Adrenal gland (tissue), 12 donors: ENCODE measurements around the gene ACBD4. TPM values are rescaled to one million over a fixed set of nuclear protein-coding genes. Genes with fewer than 3 reads are reported as not detected.
A peak's percentile ranks its signal among the peaks of the same experiment; 100 is the strongest.

ENCODE experiments used
- DNase-seq, 7 donors: peaks; one replicate each; pipeline ENCODE4 v3.0.0-alpha.2; 2019 to 2020
- H3K27ac ChIP-seq, 5 donors: fragments of 200-600 bp; sonication (generic) in 4 of 5; 1 replicate in 3 of 5; 2 replicates in 2 of 5; pipeline versions ENCODE4 v1.5.1 to v1.8.0; 2016 to 2020; ENCODE audit warnings: mild to moderate bottlenecking in 1 of 5
- H3K27me3 ChIP-seq: fragments of 200-600 bp; 2 replicates; pipeline ENCODE4 v1.8.0; 2021
- H3K36me3 ChIP-seq, 2 donors: fragments of 200-600 bp; replicated peaks in 1 of 2; 1 replicate in 1 of 2; 2 replicates in 1 of 2; pipeline versions ENCODE4 v1.5.1 to v1.8.0; 2018 to 2022
- H3K4me1 ChIP-seq, 2 donors: fragments of 200-600 bp; replicated peaks in 1 of 2; 1 replicate in 1 of 2; 2 replicates in 1 of 2; pipeline versions ENCODE4 v1.5.1 to v1.8.0; 2018 to 2021
- H3K4me3 ChIP-seq, 4 donors: fragments of 200-600 bp; sonication (generic) in 3 of 4; one replicate each; pipeline ENCODE4 v1.5.1; 2016 to 2018
- H3K9me3 ChIP-seq, 3 donors: fragments of 200-600 bp; sonication (generic) in 1 of 3; replicated peaks in 1 of 3; 1 replicate in 2 of 3; 2 replicates in 1 of 3; pipeline versions ENCODE4 v1.5.1 to v1.8.0; 2016 to 2021
- POLR2A ChIP-seq, 2 donors: fragments of 450-650 bp; IDR thresholded peaks; one replicate each; pipeline ENCODE4 v1.6.1; 2017; ENCODE audit warnings: antibody characterized with exemption in 2 of 2, mild to moderate bottlenecking in 2 of 2, moderate library complexity in 1 of 2
- WGBS, 4 donors: extraction: QIAGEN DNeasy Blood & Tissue Kit in 2 of 4; methylation state at CpG; one replicate each; pipeline versions ENCODE4 v1.1.5 to v1.1.7; 2013 to 2017; 5-methylcytosine and 5-hydroxymethylcytosine counted together
- intact Hi-C, 2 donors: fragments of 100-400 bp; cut with DNase I; formaldehyde crosslinking; loops; one replicate each; pipeline versions ENCODE4 v1.14.1 to v1.15.0; 2022 to 2023
- polyA plus RNA-seq, 3 donors: library from polyadenylated mRNA; stranded (reverse); fragments of 200-250 nt in 2 of 3; fragments of 350-450 nt in 1 of 3; fragmentation: Illumina TruSeq in 1 of 3; extraction: RNeasy Lipid Tissue Mini Kit (QIAGEN cat#74804) in 1 of 3; gene quantifications; one replicate each; pipeline ENCODE4 v1.2.3, GENCODE V29; 2013 to 2014
- total RNA-seq, 9 donors: library from RNA; depleted of rRNA in 4 of 9; stranded (reverse); fragments of >200 nt in 4 of 9; fragments of 120-200 nt in 1 of 9; fragmentation: NEBNext Ultra II Directional in 1 of 9; extraction: Animal tissue kit (Norgen Biotek cat#: 25700) in 1 of 9; gene quantifications; one replicate each; pipeline versions ENCODE4 v1.1.0 to v1.2.4, GENCODE V29; 2013 to 2023
- TF ChIP-seq, protein P1 (sequence below), 6 experiments: fragments of 450-650 bp in 4 of 6; fragments of 200-600 bp in 2 of 6; sonication (generic) in 1 of 6; IDR thresholded peaks; 1 replicate in 5 of 6; 2 replicates in 1 of 6; pipeline versions ENCODE4 v1.5.1 to v1.8.0; 2016 to 2021; ENCODE audit warnings: antibody characterized with exemption in 6 of 6, mild to moderate bottlenecking in 2 of 6, moderate library complexity in 1 of 6
- donor health status: healthy with polysubstance abuse.
- donor health status: Bipolar disorder and iron deficiency.
- donor health status: DM: yes; HTN: yes; CAD: no.
- donor health status: DM: no; HTN: no; CAD: no.
- donor health status: DM: no; HTN: no; CAD: no.
- donor health status: DM: yes; HTN: yes; CAD: no.

The ACBD4 gene
- total and polyA plus RNA-seq, 12 donors, result 6.6 to 71.3 (median 23.6) TPM

DNA sequence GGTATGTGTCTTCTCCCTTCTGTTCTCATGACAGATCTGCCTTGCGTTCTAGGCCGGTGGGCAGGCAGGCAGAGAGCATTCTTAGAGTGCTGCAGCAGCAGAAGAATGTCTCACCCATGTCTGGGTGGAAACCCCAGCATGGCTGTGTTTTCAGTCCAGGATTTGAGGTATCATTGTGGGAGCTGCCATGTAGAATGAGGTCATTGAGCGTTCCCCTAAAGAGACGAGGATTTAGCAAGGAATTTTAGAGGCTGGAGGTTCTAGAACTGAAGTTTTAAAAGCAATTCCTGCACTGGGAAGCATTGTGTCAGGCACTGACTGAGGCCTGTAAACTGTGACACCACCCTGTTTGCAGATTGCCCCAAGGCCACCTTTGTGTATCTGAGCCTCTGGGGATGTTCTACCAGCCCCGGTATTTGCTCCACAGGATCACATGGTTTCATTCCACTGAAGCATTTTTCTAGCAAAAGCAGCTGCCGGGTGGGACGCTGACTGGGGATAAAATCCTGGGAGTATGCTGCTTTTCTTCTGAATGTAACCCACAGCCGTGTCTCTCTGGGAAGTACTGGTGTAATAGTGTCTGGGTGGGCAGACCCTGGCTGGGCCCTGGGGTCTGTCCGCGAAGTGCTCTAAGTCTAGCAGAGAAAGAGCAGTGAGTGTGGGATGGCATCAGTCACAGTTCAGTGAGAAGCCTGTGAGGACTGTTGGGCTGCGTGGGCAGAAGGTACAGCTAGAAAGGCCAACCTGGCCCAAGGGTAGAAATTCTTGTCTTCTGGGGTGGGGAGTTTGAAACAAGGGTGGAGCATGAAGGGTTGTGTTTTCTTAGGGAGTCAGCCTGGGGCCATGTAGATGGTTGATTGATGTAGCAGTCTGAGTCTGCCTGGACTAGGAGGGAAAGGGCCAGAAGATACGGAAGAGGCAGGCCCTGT is 33.3 kb upstream of the ACBD4 start:
- Histone ChIP-seq H3K4me1 (peaks cover 0 to 30% of the 10 kb centered on the region in 2 donors), H3K4me3 (no peak overlapping the region), H3K27me3 (no peaks in the 10 kb centered on the region), H3K36me3 (peaks cover 0 to 77% of the 10 kb centered on the region in 2 donors), H3K9me3 (no peaks in the 10 kb centered on the region), H3K27ac (peak overlapping the region in 4 of 5 donors; percentile 61 to 80 (median 72))
- WGBS, 4 donors, result 61 to 68% (median 65%) methylated on average over 11 to 12 of the region's 12 CpGs
- intact Hi-C loops, result loop anchor here in 1 of 2 donors (10.0 kb wide), 1 partner anchor 187 kb away; the partner anchor contains the start of gene GFAP
- DNase-seq, result peak in 6 of 7 donors; percentile 64 to 80 (median 74)
- TF ChIP-seq POLR2A (IDR thresholded peaks at IDR 0.05), result peak in 1 of 2 donors; percentile 46
- TF ChIP-seq, protein P1, sequence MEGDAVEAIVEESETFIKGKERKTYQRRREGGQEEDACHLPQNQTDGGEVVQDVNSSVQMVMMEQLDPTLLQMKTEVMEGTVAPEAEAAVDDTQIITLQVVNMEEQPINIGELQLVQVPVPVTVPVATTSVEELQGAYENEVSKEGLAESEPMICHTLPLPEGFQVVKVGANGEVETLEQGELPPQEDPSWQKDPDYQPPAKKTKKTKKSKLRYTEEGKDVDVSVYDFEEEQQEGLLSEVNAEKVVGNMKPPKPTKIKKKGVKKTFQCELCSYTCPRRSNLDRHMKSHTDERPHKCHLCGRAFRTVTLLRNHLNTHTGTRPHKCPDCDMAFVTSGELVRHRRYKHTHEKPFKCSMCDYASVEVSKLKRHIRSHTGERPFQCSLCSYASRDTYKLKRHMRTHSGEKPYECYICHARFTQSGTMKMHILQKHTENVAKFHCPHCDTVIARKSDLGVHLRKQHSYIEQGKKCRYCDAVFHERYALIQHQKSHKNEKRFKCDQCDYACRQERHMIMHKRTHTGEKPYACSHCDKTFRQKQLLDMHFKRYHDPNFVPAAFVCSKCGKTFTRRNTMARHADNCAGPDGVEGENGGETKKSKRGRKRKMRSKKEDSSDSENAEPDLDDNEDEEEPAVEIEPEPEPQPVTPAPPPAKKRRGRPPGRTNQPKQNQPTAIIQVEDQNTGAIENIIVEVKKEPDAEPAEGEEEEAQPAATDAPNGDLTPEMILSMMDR (IDR thresholded peaks at IDR 0.05), result no peak

- intact Hi-C loops, result loop anchor here in 1 of 2 donors (10.0 kb wide), 1 partner anchor 188 kb away; the partner anchor contains the start of gene GFAP
- H3K27ac ChIP-seq, result peak overlapping the region in 2 of 5 donors; percentile 78 to 80
- DNase-seq, result no peak
- H3K27me3 ChIP-seq, result no peaks in the 10 kb centered on the region
- H3K9me3 ChIP-seq, result no peaks in the 10 kb centered on the region
- H3K4me3 ChIP-seq, result no peak overlapping the region
- H3K36me3 ChIP-seq, result peaks cover 0 to 76% of the 10 kb centered on the region in 2 donors
- TF ChIP-seq, protein P1 (IDR thresholded peaks at IDR 0.05), result no peak
- no peak for TF ChIP-seq POLR2A (IDR thresholded peaks at IDR 0.05)
- WGBS, 4 donors, result 87 to 95% (median 91%) methylated on average over 8 to 9 of the region's 9 CpGs
- peaks cover 0 to 25% of the 10 kb centered on the region in 2 donors for H3K4me1 ChIP-seq
Observed at GRCh38 chr17:45102856-45103255, 32.6 kb upstream of the ACBD4 start.

- H3K36me3 ChIP-seq, result peaks cover 0 to 76% of the 10 kb centered on the region in 2 donors
- DNase-seq, result peak in 1 of 7 donors; percentile 81
- no peaks in the 10 kb centered on the region for H3K27me3 ChIP-seq
- 77 to 83% (median 80%) methylated on average over 7 to 9 of the region's 9 CpGs for WGBS, 4 donors
- no peak overlapping the region for H3K4me3 ChIP-seq
- intact Hi-C loops, result loop anchor here in 1 of 2 donors (10.0 kb wide), 1 partner anchor 189 kb away; the partner anchor contains the start of gene GFAP
- H3K27ac ChIP-seq, result peak overlapping the region in 2 of 5 donors; percentile 12 to 80
- H3K9me3 ChIP-seq, result no peaks in the 10 kb centered on the region
- H3K4me1 ChIP-seq, result peaks cover 0 to 23% of the 10 kb centered on the region in 2 donors
- TF ChIP-seq, protein P1 (IDR thresholded peaks at IDR 0.05), result no peak
- TF ChIP-seq POLR2A (IDR thresholded peaks at IDR 0.05), result no peak
Observed at GRCh38 chr17:45103269-45103795, 32.2 kb upstream of the ACBD4 start.

- H3K4me3 ChIP-seq, result no peak overlapping the region
- no peak for DNase-seq
- WGBS, 4 donors, result 82 to 88% (median 85%) methylated on average over 4 to 8 of the region's 8 CpGs
- peaks cover 0 to 76% of the 10 kb centered on the region in 2 donors for H3K36me3 ChIP-seq
- peak overlapping the region in 2 of 5 donors; percentile 12 to 34 for H3K27ac ChIP-seq
- no peaks in the 10 kb centered on the region for H3K27me3 ChIP-seq
- TF ChIP-seq POLR2A (IDR thresholded peaks at IDR 0.05), result no peak
- TF ChIP-seq, protein P1 (IDR thresholded peaks at IDR 0.05), result no peak
- intact Hi-C loops, result loop anchor here (2.0 to 10.0 kb wide), 2 partner anchors 23 to 189 kb away; partner anchors contain the start of gene GFAP (in 1 of the 2)
- no peaks in the 10 kb centered on the region for H3K9me3 ChIP-seq
- H3K4me1 ChIP-seq, result peaks cover 0 to 17% of the 10 kb centered on the region in 2 donors
Observed at GRCh38 chr17:45104029-45104428, 31.5 kb upstream of the ACBD4 start.
